Left ventricle myocardium superior (tissue), 1 donor: Measurements from ENCODE around the gene C1QTNF1. TPM values are rescaled to one million over a fixed set of nuclear protein-coding genes. Genes with fewer than 3 reads are reported as not detected.

Source experiments
- ATAC-seq: fragments of 200-7000 bp; cut with Tn5 transposase; one replicate; pipeline ENCODE4 v1.9.1; 2020; ENCODE audit warnings: mild to moderate bottlenecking, moderate library complexity
- DNase-seq: peaks from one replicate; pipeline ENCODE4 v3.0.0-alpha.2; 2020
- intact Hi-C: fragments of 100-400 bp; cut with micrococcal nuclease; formaldehyde crosslinking; loops from one replicate; pipeline ENCODE4 v1.11.0; 2022
- total RNA-seq: library from RNA; stranded (reverse); fragmentation: NEBNext Ultra II Directional; extraction: Animal tissue kit (Norgen Biotek cat#: 25700); gene quantifications from one replicate; pipeline ENCODE4 v1.2.1, GENCODE V29; 2021
- donor health status: DM: no; HTN: yes; CAD: no; lungs with severe emphysema.

Gene C1QTNF1
- total RNA-seq, 1 donor from 2014 or later: 247 TPM

DNA sequence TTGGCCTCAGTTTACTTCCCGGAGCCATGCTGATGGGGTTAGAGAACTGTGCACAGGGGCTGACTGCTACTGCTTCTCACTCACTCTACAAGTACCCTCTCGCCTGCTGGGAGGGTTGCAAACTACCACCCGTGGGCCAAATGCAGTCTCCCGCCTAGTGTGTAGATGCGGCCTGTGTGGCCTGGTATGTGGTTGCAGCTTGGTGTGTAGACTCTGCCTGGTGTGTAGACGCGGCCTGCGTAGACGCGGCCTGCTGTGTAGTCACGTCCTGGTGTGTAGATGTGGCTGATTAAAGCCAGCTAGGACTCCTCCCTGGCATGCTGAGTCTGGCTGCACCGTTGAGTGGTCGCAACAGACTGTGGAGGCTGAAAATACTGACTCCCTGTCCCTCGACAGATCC, 21.7 kb upstream of the C1QTNF1 start:
- intact Hi-C loops: no loop called here
- DNase-seq (no peak), ATAC-seq (no peak)

DNA sequence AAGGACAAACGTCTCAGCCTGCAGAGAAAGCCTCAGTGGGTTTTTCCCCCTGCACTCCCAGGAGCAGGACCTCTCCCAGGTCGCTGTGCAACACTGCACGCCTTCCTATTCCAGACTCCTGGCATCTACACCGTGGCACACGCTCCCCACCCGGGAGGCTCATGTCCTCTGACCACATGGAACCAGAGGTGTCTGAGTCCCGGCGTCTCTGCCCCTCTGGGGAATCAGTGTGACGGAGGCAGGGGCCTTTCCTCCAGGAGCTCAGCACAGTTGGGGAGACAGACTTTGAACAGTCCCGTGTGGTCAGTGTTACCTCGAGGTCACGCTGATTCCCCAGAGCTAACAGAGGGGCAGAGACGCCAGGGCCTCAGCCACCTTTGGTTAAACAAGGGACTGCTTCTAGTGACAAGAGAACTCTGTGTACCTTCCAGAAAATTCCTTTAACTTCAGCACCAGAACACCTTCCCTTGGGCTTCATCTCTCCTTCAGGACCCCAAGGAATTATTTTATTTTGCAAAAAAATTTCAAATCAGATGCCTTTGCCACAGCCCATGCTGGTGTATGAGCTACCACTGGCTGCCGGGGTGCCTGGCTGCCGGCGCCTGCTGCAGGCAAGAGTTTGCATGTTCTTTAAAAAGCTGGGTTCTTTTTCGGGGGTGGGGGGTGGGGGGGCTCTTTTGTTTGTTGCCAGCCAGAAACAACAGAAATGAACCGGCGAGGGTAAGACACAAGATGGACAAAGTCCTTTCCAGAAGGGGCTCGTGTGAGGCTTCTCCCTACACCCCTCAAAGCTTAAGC, 21.0 kb upstream of the C1QTNF1 start:
- intact Hi-C loops: no loop called here
- DNase-seq: no peak

DNA sequence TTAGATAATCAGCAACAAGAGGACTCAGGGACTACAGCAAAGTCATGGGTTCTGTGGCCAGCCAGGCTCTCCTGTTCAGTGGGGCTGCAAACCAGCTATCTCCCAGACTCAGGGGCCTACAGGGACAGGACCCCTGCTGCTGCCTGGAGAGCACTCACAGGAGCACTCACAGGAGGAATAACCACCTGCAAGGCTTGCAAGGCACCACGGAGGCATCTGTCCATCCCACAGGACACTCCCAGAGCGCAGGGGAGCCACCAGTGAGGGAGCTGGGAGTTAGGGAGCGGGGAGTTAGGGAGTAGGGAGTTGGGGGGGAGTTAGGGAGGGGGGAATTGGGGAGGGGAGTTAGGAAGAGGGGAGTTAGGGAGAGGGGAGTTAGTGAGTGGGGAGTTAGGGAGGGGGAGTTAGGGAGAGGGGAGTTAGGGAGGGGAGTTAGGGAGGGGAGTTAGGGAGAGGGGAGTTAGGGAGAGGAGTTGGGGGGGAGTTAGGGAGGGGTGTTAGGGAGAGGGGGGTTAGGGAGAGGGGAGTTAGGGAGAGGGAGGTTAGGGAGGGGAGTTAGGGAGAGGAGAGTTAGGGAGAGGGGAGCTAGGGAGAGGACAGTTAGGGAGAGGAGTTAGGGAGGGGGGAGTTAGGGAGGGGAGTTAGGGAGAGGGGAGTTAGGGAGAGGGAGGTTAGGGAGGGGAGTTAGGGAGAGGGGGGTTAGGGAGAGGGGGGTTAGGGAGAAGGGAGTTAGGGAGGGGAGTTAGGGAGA, 20.1 kb upstream of the C1QTNF1 start:
- no peak for DNase-seq
- intact Hi-C loops: no loop called here

More for the DNA sequence above, 21.0 kb upstream of the C1QTNF1 start:
- no peak for ATAC-seq

DNA sequence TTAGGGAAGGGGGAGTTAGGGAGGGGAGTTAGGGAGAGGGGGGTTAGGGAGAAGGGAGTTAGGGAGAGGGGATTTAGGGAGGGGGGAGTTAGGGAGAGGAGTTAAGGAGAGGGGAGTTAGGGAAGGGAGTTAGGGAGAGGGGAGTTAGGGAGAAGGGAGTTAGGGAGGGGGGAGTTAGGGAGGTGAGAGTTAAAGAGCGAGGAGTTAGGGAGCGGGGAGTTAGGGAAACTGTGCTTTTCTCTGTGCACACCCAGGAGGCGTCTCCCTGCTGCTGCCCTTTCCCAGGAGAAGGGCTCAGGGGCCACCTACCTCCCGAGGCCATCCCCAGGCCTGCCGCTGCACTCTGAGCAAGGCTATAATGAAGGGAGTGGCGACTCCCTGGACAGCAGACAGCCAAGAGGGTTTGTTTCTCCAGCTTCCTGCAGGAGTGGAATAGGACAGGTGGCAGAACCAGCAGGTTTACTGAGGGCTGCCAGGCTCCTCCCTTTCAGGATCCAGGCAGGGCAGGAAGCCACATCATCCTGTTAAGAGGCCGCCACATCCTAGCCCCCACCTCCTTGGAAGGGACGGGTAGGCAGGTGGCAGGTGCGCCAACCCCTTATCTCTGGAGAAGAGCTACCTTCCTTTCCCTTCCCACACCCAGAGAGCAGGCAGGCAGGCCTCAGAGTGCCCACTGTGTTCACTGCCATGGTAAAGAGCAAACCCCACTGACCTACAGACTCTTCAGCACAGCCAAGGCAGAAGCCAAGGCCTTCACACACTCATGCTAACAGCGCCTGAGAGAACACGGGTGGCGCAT, 18.7 kb upstream of the C1QTNF1 start:
- no peak for ATAC-seq
- intact Hi-C loops: no loop called here
- DNase-seq: no peak

More for the DNA sequence above, 20.1 kb upstream of the C1QTNF1 start:
- no peak for ATAC-seq

DNA sequence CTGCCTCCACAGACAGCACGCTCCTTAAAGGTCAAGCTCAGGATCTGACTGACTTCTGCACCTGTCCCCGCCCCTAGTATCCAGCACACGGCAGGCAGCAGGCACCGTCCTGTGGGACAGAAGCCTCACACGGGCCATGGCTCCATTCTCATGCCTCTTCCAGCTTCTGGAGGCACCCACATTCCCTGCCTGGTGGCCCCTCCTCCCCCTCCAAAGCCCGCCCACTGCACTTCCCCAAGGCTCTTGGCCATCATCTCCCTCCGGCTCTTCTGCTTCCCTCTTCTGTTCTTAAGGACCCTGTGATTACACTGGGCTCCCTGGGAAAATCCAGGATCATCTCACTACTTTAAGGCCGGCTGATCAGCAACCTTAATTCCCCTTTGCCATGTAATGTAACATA, 17.9 kb upstream of the C1QTNF1 start:
- intact Hi-C loops: no loop called here
- ATAC-seq (no peak), DNase-seq (no peak)

DNA sequence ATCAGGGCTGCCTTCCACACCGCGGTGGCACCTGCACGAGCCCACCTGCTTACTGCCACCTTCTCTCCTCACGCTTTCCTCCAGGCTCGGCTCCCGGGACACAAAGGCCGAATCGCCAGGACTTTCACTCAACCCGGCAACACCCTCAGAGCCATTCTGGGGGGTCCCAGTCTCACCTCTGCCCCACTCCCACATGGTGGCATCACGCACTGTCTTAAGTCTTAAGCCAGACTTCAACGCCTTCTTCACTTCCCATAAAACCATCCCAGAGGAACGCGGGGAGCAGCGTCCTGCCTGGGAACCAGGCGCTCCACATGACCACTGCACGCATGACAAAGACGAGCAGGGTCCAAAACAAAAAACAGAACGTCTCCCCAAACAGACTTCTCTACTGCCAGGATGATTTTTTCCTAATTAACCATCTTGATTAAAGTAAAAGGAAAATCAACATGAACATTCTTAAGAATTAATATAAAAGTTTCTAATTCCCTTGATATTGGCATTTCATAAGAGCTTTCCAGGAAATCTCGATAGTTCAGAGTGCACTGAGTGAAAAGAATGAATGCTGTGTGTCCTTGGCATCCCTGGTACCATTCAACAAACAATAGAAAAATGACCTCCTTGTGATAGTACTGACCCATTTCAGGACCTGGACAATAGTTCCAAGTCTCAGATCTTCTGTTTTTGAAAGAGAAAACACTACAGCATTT, 17.0 kb upstream of the C1QTNF1 start:
- DNase-seq (no peak), ATAC-seq (no peak)
- intact Hi-C loops: no loop called here

DNA sequence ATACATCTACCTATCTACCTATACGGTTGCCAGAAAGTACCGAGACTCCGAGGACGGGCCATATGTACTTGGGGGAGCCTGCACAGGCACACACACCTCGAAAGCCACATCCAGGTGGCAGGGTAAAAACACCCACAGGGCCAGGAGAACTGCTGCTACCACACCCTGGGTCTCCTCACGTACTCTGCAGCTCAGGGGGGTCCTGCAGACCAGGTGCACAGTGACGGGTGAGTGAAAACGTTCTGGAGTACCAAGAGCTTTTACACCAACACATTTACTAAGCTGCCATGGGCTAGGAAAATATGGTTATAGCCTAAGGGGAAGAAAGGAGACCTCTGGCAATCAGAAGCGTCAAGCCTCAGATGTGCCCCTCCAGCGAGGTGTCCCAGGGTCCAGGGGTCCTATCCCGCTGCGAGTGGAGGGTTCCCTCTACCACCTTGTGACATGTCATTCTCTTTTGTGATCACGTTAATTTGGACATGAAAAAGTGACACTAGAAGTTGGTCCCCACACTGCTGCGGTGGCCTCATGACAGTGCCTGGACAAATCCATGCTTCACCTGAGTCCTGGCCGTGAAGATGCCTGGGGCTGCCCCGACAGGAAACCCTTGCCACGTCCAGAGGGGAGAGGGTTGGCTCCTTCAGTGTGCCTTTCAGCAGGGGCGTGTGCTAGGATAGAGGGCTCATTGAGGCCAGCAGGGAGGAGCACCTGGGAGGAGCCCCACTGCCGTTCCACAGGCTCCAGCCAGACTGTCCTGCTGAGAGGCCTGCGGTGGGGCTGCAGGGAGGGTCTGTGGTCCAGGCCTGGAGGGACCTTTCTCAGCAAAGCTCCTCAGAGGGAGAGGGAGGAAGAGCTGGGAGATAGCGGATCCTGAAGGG, 16.2 kb upstream of the C1QTNF1 start:
- no peak for ATAC-seq
- intact Hi-C loops: no loop called here
- no peak for DNase-seq

DNA sequence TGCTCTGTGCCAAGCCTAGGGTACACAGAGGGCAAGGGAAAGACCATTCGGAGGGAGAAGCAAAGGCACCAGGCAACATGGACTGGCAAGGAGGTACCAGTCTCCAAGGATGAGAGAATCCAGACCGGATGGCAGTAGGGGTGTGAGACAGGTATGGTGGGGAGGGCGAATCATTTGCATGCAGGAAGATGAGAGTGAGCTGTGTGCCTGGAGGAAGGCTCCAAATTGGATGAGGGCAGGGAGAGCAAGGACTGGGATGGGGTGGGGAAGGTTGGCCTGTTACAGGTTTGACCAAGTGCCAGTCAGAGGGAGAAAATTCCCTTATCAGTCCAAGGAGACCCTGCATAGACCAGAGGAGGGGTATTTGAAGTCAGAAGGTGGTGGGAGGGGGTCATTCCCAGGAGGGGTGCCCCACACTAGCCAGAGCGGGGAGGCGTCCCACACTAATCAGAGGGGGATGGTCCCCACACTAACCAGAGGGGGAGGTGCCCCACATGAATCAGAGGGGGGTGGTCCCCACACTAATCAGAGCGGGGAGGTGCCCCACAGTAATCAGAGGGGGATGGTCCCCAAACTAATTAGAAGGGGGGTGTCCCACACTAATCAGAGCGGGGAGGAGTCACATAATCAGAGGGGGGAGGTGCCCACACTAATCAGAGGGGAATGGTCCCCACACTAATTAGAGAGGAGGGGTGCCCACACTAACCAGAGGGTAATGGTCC, 15.1 kb upstream of the C1QTNF1 start:
- no peak for ATAC-seq
- DNase-seq: peak; percentile 29
- intact Hi-C loops: no loop called here

DNA sequence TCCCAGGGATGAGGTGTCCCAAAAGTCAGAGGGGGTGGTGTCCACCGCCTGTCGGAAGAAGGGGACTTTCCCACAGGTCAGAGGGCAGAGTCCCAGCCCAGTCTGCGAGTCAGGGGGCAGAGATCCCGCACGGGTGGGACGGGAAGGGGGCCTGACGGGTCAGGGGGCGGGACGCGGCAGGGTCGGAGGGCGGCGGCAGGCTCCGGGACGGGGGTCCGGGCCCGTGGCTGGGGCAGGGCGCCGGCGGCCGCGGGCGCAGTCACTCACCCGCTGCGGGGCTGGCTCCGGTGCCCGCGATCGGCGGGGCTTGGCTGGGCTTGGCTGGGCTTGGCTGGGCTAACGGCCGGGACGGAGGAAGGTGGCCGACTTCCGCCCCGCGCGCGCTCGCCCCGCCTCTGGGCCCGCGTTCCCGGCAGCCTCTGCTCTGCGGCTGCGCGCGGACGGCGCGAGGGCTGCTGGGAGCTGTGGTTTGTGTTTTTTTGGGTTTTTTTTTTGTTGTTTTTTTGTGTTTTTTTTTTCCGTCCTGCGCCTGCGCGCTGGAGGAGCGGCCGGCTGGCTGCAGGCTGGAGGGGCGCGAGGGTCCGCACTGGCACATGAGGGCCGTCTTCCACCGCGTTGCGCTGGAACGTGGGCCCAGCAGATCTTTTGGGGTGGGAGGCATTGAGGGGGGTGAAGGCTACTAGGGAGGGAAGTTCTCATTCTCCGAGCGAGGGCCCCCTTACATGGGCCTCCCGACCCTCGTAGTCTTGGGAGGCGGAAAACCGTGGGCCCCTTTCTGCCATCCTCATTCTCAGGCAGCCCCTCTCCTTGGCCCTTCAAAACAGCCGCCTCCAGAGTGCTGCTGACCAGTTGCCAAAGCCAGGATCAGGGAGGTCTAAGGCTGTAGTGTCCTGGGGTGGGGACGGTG, 14.3 kb upstream of the C1QTNF1 start, which contains the start of gene CANT1:
CANT1 (minus strand) TSS at position 368 of the 907 bp plus-strand sequence. CDS start 12,142 bp downstream, outside the sequence.
- intact Hi-C loops: no loop called here
- ATAC-seq: peak; percentile 98

DNA sequence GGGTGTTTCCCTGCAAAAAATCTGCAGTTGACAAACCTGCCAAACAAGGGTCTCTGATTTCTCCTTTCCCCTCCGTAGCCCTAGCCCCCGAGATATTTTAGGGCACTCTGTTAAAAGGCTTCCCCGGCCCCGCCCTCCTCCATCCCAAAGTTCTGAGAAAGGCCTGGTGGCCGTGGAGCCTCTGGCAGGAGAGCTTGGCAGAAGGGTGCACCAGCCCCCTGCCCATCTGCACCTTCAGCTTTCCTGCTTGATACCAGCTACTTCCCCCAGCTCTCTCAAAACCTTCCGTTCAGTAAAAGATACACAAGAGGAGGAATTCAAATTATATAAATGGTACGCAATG, 13.7 kb upstream of the C1QTNF1 start:
- ATAC-seq: peak; percentile 7
- intact Hi-C loops: no loop called here
- DNase-seq: no peak

More for the DNA sequence above, 14.3 kb upstream of the C1QTNF1 start, which contains the start of gene CANT1:
- DNase-seq: peak; percentile 93

DNA sequence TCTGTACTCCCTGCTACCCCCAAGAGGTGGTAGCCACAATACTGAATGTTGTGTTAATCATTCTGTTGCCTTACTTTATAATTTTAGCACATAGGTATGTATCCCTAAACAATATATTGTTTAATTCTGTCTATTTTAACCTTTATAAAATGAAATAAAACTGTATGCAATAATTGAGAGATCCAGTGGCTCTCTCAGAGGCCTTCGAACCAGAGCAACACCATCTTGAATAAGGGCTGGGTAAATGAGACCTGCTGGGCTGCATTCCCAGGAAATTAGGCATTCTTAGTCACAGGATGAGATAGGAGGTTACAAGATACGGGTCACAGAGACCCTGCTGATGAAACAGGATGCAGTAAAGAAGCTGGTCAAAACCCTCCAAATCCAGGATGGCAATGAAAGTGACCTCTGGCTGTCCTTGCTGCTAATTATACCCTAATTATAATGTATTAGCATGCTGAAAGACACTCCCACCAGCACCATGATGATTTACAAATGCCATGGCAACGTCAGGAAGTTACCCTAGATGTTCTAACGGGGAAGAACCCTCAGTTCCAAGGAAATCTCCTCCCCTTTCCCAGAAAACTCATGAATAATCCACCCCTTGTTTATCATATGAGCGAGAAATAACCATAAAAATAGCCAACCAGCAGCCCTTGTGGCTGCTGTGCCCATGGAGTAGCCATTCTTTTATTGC, 12.4 kb upstream of the C1QTNF1 start:
- DNase-seq: no peak
- intact Hi-C loops: no loop called here
- ATAC-seq: no peak

DNA sequence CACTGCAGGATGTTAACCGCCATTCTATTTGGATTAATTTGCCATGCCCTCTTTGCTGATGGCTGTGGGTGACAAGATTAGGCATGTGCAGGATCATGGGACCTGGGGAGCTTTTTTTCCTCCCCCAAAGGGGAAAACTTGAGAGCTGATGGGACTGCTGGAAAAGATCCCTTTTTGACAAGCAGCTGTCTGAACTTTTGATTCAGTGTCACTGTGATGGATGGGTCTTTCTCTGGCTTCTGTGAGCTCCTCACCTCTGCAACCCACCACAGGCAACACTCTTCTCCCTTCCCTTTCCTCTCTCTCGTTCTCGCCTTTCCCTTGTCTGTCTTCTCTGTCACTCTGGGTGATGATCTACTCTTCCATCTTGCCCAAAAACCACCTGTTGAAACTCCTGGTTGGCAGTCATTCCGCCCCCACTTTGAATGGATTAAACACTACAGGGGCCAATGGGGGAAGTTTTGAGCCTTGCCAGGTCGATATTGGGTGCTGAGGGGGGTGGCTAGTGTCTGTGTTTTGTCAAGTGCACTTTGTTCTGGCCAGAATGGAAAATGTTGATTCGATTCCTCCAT, 11.3 kb upstream of the C1QTNF1 start:
- DNase-seq: no peak
- ATAC-seq: no peak
- intact Hi-C loops: no loop called here

DNA sequence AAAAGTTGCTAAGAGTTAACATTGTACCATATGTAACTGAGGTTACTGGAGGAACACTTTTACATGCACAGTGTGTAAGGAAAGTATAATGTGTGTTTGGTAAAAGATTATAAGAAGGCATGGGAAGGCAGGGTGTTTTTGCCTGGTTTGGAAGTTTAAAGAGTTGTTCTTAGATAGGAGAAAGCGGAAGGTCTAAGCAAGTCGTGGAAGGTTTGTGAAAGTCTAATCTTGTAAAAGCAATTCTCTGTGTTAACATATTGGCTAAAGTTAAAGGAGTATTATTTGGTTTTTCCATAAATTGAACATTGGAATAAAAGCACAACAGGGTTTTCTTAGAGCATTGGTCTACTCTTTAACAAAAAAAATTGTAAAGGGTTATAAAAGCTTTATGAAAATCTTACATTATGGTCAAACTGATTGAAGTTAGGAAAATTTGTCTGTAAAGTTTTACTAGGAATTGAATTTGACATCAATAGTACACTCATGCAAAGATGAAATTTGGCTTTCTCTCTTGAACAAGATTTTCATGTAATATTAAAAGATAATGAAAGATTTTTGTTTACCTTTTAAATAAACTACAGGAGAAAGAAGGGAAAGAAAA, 9.7 kb upstream of the C1QTNF1 start:
- intact Hi-C loops: no loop called here
- DNase-seq: no peak
- no peak for ATAC-seq

DNA sequence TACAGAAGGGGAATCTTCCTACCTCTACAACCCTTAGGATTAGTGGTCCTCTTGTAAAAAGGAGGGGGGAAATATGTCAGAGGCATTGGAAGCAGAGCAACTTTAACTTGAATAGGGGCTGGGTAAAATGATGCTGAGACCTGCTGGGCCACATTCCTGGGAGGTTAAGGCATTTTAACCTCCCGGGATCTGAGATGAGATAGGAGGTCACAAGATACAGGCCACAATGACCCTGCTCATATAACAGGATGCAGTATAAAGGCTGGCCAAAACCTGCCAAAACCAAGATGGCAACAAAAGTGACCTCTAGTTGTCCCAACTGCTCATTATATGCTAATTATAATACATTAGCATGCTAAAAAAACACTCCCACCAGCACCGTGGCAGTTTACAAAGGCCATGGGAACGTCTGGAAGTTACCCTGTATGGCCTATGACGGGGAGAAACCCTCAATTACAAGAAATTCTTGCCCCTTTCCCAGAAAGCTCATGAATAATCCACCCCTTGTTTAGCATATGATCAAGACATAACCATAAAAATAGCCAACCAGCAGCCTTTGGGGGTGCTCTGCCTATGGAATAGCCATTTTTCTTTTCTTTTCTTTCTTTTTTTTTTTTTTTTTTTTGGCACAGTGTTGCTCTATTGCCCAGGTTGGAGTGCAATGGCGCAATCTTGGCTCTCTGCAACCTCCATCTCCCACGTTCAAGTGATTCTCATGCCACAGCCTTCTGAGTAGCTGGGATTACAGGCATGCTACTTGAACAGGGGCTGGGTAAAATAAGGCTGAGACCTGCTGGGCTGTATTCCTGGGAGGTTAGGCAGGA, 6.2 kb upstream of the C1QTNF1 start:
- intact Hi-C loops: no loop called here

DNA sequence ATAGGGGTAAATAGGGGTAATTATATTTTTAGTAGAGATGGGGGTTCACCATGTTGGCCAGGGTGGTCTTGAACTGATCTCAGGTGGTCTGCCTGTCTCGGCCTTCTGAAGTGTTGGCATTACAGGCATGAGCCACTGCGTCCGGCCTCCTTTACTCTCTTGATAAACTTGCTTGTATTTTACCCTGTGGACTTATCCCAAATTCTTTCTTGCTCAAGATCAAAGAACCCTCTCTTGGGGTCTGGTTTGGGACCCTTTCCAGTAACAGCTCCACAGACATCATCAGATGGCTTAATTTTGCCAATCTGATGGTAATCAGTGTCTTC, 5.6 kb upstream of the C1QTNF1 start:
- DNase-seq (peak; percentile 6), ATAC-seq (no peak)
- intact Hi-C loops: no loop called here

More for the DNA sequence above, 6.2 kb upstream of the C1QTNF1 start:
- ATAC-seq: no peak
- DNase-seq: no peak
